Heart left ventricle (tissue), 13 donors: Measurements from ENCODE around the gene CFAP299.

ENCODE experiments used
- CTCF ChIP-seq, 12 donors: fragments of 200-600 bp; sonication (generic) in 4 of 12; IDR thresholded peaks; one replicate each; pipeline versions ENCODE4 v1.5.0 to v1.8.0; 2018 to 2022; ENCODE audit warnings: antibody characterized with exemption in 12 of 12, mild to moderate bottlenecking in 5 of 12
- POLR2A ChIP-seq, 2 donors: fragments of 450-650 bp; IDR thresholded peaks; one replicate each; pipeline ENCODE4 v1.6.1; 2017; ENCODE audit warnings: antibody characterized with exemption in 2 of 2, mild to moderate bottlenecking in 2 of 2, moderate library complexity in 2 of 2
- donor health status: ischemic (EF 13 %, LVEDD 7.1; RV severe dilation, severe dysfunction).
- donor health status: DM: no; HTN: yes; CAD: no.
- donor health status: DM: no; HTN: no; CAD: no.
- donor health status: ischemic (EF 25% LVEDD 6.9; RV normal size, moderate dysfunction).
- donor health status: ischemic (EF 25% LVEDD 5.7; RV mildly dilated, moderate dysfunction).
- donor health status: ischemic (EF 35%, LVEDD 5.7; RV mildly dilated, moderate dysfunction).
- donor health status: nonischemic (EF 11% LVEDD 7.7; RV severe dilation, severe dysfunction).
- donor health status: DM: yes; HTN: yes; CAD: no.
- donor health status: PGD.
- donor health status: ischemic (EF 29% LVEDD 5.4; RV normal size, mild dysfunction).
- donor health status: nonischemic (EF 23%, LVEDD 6.1; RV moderate dilation, normal function).

- no peak for TF ChIP-seq CTCF (IDR thresholded peaks at IDR 0.05)
- no peak for TF ChIP-seq POLR2A (IDR thresholded peaks at IDR 0.05)
Observed at GRCh38 chr4:80424225-80424581, 88.7 kb downstream of the CFAP299 start.
